B cell (primary cell): ENCODE results near the gene CDC42BPB.

Source experiments
- CTCF ChIP-seq: fragments of 200-600 bp; IDR thresholded peaks from one replicate; pipeline ENCODE4 v1.8.0; 2022; ENCODE audit warnings: antibody characterized with exemption, mild to moderate bottlenecking
- EZH2 ChIP-seq: IDR thresholded peaks from 2 replicates; pipeline ENCODE4 v1.6.1; 2012; ENCODE audit warnings: borderline replicate concordance, low read depth, mild to moderate bottlenecking, moderate library complexity, low read length; ENCODE audit not compliant: insufficient read depth, poor library complexity, severe bottlenecking

- TF ChIP-seq CTCF, result no peak
- no peak for TF ChIP-seq EZH2
These were observed 874 bp downstream of the CDC42BPB start for GRCh38 chr14:103056322-103057027.
